NCI-H1694 treated with DMSO at 0.1 percent for 48 hours (cell line): ENCODE results near the gene SCAI.
"Not testable (repeated sequence)": the region's sequence is repeated elsewhere in the genome, so short reads cannot be mapped to it uniquely, and the experiment has no call there.

Source experiments
- DNase-seq: peaks from one replicate; lab custom pipeline; 2025; lab: John Stamatoyannopoulos, UW

The SCAI gene

GRCh38 chr9:125028041-125028440 lies 115.3 kb downstream of the SCAI start:
- DNase-seq = no peak

GRCh38 chr9:125024917-125025316 lies 118.4 kb downstream of the SCAI start:
- DNase-seq = no peak

GRCh38 chr9:125021069-125021468 lies 122.3 kb downstream of the SCAI start:
- DNase-seq = no peak

GRCh38 chr9:125015655-125016054 lies 127.7 kb downstream of the SCAI start:
- not testable (repeated sequence) for DNase-seq

GRCh38 chr9:125012013-125012412 lies 131.3 kb downstream of the SCAI start:
- not testable (repeated sequence) for DNase-seq

GRCh38 chr9:125008599-125008998 lies 134.7 kb downstream of the SCAI start:
- DNase-seq = no peak

- DNase-seq = no peak
Measured at GRCh38 chr9:125003332-125003731, 140.0 kb downstream of the SCAI start.

GRCh38 chr9:124983698-124984097 lies 159.6 kb downstream of the SCAI start:
- DNase-seq = no peak

- DNase-seq = no peak
Measured at GRCh38 chr9:124980431-124980830, 162.9 kb downstream of the SCAI start.

- no peak for DNase-seq
Measured at GRCh38 chr9:124975131-124975530, 168.2 kb downstream of the SCAI start.

GRCh38 chr9:124973807-124974206 lies 169.5 kb downstream of the SCAI start:
- no peak for DNase-seq

GRCh38 chr9:124972241-124972770 lies 171.0 kb downstream of the SCAI start:
- DNase-seq = no peak

- no peak for DNase-seq
Measured at GRCh38 chr9:124969401-124969800, 173.9 kb downstream of the SCAI start.

- no peak for DNase-seq
Measured at GRCh38 chr9:124968238-124968637, 175.1 kb downstream of the SCAI start.

GRCh38 chr9:124965775-124966568 lies 177.4 kb downstream of the SCAI start:
- DNase-seq = not testable (repeated sequence)

GRCh38 chr9:124964604-124965003 lies 178.7 kb downstream of the SCAI start:
- DNase-seq = no peak

- DNase-seq = no peak
Measured at GRCh38 chr9:124964056-124964455, 179.3 kb downstream of the SCAI start.

GRCh38 chr9:124960409-124960752 lies 182.9 kb downstream of the SCAI start:
- no peak for DNase-seq

GRCh38 chr9:124959671-124960408 lies 183.5 kb downstream of the SCAI start:
- not testable (repeated sequence) for DNase-seq

- DNase-seq = no peak
Measured at GRCh38 chr9:124954255-124954654, 189.1 kb downstream of the SCAI start.

- no peak for DNase-seq
Measured at GRCh38 chr9:124950050-124950718, 193.1 kb downstream of the SCAI start.

- DNase-seq = no peak
Measured at GRCh38 chr9:124949387-124949786, 193.9 kb downstream of the SCAI start.
